Activated CD4-positive, alpha-beta T cell treated with anti-CD3 and anti-CD28 coated beads for 48 hours (primary cell): ENCODE results near the gene RHEBL1.
"Not testable (repeated sequence)": the region's sequence is repeated elsewhere in the genome, so short reads cannot be mapped to it uniquely, and the experiment has no call there.

Source experiments
- DNase-seq: peaks from one replicate; pipeline ENCODE4 v3.0.0-alpha.2; 2020

Gene RHEBL1

DNA sequence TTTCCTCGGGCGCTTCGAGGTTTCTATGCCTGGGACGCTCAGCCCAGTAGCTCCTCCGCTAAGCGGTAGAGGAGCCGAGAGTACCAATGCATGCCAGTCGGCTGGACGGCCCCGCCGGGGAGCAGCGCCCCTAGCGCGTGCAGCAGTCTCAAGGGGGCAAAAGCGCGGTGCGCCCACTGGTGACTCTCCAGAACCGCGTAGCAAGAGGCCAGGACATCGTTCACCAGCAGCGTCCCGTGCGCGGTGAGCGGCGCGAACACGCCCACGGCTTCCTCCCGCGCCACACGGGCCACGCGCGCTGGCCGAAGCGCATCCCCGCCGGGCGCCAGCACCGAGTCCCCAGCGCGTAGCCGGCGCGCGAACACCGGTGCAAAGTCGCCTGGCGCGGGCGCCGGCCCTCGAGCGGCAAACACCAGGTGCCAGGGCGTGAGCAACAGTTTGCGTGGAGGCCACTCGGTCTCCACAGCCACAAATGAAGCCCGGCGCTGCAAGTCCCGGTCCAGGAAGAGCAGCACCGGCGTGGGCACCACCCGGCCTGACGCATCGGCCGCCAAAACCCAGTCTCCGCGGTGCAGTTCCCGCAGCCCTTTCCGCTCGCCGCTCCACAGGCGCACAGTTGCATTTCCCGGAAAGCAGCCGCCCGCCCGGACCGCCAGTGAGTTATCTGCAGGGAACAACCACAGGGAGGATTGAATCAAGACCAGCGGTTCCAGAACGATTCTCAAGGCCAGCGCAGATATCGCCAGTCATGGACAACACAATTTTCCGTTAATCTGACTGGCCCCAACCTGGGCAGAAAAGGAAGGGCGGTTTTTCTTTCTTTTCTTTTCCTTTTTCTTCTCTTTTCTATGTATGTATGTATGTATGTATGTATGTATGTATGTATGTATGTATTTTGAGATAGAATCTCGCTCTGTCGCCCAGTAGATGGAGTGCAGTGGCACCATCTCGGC is 20.3 kb upstream of the RHEBL1 start:
- DNase-seq = peak; percentile 50

DNA sequence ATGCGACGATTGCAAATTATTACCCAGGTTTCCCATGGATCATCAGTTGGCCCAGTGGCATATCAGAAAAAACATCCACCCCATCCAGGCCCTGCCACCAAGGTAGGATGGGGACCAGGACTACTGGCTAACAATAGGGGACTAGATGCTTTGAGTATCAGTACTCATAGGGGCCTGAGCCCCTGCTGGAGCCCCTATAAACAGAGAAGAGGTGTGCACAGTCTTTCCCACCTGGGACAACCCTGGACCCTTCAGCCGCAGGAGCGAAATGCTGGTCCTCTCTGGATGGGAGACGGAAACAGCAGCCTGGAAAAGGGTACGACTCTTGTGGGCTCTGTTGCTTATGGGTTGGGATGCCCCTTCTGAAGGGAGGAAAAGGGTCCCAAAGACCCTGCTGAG is 19.2 kb upstream of the RHEBL1 start:
- DNase-seq = no peak

DNA sequence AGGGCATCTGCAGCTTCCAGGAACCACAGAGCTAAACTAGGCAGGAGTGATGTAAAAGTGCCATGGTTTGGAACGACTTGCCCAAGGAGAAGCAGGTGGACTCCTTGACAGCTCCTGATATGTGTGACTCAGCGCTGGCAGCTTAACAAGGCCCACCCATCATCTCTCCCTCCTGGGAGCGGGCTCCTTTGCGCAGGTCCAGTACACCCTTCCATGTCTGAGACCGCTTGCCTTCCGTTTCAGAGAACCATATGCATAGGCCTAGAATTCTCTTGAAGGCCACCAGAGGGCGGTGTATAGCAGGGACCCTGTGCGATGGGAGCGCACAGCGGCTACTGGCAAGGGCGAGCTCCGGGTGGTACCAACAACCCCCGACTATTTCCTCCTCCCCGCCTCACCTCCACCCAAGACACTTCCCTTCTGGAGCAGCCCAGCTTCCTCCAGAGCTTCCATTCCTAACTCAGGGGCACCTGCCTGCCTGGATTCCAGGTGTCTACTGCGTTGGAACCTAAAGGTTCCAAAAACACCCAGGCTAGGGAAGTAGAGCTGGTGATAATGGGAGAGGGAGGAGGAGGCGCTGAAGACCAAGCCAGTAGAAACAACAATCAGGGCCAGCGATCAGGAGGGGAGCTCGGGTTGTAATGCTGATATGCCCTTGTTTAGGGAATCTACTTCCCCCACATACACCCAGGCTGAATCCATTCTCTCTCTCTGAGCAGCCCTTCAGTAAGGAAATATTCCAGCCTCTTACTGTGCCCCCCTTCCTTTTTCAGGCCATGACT is 18.6 kb upstream of the RHEBL1 start:
- peak; percentile 78 for DNase-seq

DNA sequence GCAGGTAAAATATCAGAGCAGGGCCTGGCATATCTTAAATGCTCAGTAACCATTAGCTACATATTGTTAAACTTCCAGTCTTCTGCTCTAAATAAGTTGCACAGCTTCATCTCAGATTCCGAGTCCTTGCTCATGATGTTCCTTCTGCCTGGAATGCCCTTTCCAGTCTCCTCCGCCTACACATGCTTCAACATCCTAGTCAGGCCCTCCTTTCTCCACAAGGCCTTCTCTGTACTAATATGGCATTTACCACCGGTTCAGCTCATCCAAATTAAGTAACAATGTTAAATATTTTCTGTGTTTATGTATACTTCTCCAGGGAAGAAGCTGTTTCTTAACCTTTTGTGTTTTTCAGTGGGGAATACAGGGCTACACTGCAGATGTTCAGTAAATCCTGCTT is 16.3 kb upstream of the RHEBL1 start:
- DNase-seq = no peak

DNA sequence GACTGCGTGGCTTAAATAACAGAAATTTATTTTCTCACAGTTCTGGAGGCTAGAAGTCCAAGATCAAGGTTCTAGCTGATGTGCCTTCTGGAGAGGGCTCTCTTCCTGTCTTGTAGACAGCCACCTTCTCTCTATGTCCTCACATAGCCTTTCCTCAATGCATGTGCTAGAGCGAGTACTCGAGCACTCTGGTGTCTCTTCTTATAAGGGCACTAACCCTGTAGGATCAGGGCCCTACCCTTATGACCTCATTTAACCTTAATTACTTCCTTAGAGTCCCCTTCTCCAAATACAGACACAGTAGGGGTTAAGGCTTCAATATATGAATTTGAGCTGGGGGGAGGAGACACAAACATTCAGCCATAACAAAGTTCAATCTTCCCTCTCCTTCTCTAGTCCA is 14.7 kb upstream of the RHEBL1 start:
- no peak for DNase-seq

DNA sequence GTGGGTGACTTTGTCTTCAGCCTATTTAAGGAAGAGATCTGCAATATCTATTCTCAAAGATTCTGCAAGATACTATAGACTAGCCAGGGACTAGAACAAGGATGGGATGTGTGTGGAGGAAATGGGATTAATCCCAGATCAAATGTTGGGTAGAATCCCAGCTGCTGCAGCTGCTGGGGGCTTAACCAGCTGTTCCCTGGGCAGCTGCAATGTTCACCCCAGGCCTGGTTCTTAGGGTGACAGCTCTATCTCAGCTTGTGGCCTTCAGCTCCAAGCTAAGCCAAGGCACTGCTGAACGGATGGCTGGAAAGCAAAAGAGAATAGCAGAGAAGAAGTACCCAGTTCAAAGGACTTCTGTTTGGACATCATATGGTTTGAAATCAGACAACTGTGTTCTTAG is 10.0 kb upstream of the RHEBL1 start:
- no peak for DNase-seq

DNA sequence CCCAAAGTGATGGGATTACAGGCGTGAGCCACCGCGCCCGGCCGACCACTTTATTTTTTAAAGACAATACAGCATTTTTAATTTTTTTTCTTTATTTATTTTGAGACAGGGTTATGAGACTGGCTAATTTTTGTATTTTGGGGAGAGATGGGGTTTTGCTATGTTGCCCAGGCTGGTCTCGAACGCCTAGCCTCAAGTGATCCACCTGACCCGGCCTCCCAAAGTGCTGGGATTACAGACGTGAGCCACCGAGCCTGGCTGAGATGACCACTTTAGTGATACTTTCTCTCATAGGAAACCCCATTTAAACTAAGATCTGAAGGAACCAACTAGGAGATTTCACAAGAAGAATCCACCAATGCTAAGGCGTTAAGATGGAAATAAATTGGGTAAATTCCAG is 1.2 kb upstream of the RHEBL1 start:
- DNase-seq = no peak

DNA sequence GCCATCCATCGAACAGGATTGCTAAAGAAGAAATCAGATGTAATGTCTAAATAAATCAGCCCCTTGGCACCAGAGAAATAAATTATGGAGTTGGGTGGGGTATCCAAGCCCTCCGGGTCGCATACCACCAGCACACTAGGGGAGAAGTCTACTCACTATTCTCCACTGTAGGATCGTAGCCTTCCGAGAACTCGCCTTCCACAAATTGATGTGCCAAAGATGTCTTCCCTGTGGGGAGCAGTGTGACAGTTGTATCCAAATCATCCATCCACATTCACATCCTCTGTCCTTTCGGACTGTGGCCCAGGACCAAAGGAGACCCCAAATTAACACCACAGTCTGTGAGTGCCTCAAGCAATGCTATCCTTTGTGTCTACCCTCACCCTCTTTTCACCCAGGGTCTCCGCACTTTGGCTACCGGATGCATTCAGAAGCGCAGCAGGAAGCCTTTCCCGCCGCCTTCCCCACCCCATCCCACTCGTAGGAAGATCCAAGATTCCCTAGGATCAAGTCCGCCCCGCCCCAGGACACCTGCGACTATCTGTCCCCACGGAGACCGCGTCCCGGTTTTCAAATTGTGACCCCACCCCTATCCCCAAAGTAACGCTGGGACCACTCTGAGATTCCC is 786 bp downstream of the RHEBL1 start:
- DNase-seq = no peak

DNA sequence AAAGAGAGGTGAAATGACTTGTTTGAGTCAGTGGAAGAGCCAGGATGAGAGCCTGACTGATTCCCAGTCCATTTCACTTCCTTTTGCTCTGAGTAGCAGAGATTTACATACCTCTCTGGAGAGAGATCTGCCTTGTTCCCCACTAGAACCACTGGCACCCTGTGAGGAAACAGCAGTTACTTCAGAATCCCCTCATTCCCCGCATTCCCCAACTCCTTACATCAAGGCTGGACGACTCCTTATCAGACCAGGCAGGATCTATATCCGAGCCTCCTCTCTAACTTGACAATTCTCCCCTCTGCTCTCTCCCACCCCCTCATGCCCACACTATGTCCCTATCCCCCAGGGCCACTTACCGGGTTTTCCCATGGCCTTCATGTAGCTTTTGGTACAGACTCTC is 3.7 kb downstream of the RHEBL1 start:
- DNase-seq = no peak

DNA sequence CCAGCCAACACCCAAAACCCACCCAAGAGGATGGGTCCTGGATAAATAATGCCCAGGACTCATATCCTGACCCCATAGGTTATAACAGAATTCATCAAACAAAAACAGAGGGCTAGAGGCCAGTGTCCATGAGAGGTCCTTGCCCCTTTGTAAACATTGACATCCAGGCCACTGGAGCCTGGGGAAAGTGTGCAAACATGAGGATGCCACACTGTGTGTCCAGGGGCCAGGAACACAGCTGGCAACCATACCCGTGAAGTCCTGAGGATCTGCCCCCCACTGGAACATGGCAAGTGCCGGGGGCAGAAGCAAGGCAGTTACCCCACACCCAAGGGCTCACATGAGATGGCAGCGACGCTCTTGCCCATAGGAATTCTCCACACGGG is 5.0 kb downstream of the RHEBL1 start:
- no peak for DNase-seq

DNA sequence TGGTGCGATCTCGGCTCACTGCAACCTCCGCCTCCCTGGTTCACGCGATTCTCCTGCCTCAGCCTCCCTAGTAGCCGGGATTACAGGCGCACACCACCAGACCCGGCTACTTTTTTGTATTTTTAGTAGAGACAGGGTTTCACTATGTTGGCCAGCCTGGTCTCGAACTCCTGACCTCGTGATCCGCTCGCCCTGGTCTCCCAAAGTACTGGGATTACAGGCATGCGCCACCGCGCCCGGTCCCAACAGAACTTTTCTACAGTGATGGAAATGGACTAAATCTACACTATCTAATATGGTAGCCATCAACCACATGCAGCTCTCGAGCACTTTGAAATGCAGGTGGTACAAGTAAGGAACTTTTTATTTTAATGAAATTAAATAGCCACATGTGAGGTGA is 7.9 kb downstream of the RHEBL1 start:
- DNase-seq = not testable (repeated sequence)

DNA sequence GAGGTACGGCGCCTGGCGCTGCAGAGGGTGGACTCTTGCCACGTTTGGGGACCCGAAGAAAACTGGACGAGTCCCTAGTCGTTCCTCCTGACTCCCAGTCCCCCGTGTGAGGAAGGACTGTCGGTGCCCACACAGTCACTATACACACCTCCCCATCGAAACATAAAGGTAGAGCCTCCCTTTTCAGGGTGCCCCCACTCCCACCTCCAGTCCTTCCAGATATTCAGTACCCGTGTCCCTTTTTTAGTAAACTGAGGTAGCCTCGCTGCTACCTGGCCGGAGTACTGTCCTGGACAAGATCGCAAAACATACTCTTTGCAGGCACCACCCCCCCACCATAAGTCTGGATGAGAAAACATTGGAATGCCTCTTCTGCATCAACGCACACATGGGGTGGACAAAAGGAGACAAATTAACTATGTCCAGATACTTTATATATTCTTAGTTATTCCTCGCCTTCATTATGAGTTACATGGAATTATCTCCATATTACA is 8.6 kb downstream of the RHEBL1 start:
- DNase-seq = no peak

DNA sequence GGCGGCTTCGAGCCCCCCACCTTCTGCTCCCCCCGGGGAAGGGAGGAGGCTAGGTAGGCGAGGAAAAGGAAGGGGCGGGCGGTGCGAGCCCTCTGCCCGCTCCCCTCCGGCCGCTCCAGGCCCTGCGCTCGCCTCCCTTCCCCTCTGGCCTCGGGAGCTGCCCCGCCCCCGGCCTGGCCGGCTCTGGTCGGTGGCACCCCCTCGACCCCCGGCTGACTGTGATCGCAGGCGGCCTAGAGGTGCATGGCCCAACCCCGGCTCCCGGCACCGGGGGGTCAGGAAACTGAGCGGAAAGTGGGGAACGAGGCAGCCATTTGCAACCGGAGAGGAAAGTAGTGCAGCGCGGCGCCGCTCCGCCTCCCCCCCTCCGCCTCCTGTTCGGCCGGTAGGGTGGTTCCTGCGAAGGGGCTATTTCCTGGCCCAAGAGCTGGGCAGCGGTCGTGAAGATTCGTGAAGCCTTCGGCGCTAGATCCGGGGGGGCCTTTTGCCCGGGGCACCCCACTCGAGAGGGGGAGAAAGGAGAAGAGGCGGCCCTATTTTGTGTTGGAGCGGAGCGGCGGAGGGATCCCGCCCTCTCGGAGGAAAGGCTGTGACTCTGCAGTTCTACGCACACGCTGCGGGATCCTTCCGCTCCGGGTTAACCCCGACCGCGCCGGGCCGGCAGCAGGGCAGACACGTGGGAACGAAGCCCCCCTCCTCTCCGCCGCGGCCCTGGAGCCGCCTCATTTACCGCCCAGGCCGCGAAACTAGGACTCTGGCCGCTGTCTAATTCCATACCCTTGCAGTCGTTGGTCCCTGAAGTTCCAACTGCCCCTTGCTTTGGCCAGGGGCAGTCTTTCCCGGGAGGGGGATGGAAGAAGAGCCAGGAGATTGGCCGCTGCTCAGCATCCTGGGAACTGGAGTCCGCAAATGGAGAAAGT is 9.3 kb downstream of the RHEBL1 start, which contains the start of gene KMT2D:
KMT2D (minus strand) TSS at position 558 of the 920 bp plus-strand sequence. CDS start 5,470 bp downstream, outside the sequence.
- peak; percentile 94 for DNase-seq

DNA sequence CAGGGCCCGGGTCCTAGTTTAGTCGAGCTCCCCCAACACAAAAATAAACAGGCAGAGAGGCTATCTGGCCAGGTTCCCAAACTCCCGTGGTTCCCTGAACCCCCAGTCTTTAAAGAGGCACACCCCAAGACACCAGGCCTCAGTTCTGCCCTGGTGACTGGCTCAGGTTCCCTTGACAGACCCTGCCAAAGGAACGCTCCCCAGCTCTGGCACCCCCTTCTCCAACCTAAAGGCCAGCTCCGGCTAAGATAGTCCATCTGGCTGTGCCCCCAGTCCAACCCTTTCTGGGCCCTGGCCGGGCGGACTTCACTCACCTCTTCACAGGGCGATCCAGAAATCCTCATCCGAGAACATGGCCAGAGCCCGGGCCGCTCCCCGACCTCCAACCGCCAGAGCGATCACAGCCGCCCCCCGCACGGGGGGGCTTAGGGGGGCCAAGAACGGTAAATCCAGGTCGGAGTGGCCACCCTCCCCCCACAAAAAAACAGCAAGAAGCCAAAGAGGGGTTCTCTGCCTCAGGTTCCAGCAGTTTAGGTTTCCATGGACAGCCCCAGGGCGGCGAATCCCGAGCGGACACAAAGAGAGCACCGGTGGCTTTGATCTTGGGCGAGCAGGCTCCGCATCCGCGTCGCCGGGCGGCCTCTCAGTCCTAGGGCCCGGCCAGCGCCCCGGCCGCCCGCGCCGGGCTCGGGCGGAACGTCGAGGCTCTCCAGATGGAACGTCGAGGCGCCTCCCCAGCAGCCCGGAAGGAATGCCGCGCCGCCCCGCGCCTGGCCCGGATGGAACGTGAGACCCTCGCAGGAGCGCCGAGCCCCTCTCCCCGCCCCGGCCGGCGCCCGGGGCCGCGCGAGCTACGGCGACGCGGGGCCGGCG is 10.2 kb downstream of the RHEBL1 start:
- peak; percentile 36 for DNase-seq

DNA sequence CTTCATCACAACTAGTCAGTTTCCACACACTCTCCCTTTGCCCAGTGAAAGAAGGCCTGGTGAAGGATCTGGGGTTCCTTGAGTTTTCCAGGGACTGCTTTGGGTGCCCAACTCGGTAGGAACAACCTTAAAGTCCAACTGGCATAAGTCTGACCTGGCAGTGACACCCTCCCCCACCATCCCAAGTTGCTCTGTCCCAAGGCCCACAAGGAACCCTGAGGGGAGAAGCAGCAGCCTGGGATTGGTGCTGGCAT is 10.8 kb downstream of the RHEBL1 start:
- no peak for DNase-seq

DNA sequence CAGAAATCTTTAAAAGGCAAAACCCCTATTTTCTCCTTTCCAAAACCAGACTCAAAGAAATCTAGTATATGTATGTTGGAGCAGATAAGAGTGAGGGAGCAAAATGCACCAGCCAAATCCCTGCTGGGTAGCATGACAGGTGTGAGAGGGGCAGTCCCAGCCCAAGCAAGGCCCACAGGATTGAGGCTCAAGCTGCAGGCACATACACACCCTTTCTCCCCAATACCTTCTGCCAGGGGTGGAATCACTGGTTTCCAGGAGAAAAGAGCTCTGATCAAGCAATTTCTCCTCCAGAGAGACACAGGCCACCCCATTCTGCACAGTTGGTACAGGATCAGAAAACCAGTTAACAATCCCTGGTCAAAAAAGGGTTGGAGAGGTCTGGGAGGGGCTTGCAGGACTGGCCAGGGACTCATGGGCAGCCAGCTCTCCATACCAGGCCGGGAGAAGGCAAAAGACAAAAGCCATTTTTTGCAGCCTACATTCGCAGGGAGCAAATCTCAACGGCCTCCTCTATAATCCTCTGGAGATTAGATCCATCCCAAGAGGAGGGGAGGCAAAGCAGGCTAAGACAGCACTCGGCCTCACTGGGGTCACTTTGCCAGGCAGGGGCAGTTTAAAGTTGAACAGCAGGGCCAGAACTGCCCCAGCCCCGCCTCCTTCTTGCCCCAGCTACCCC is 11.3 kb downstream of the RHEBL1 start:
- no peak for DNase-seq

DNA sequence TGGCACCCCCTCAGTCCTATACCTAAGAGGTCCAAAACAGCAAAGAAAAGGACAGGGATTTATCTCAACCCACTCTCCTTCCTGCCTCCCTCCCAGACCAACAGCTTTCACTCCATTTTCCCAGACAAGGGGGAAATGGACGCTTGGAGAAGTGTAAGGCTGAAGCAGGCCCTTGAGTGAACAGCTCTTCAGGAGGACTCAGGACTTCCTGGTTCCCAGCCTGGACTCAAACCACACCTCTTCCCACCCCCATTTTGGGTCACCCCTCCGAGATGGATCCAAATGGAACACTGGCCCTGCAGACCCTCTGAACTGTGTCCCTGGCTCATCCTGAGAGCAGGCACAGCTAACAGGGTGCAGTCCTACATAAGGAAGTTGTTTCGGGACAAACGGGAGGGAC is 11.9 kb downstream of the RHEBL1 start:
- no peak for DNase-seq

DNA sequence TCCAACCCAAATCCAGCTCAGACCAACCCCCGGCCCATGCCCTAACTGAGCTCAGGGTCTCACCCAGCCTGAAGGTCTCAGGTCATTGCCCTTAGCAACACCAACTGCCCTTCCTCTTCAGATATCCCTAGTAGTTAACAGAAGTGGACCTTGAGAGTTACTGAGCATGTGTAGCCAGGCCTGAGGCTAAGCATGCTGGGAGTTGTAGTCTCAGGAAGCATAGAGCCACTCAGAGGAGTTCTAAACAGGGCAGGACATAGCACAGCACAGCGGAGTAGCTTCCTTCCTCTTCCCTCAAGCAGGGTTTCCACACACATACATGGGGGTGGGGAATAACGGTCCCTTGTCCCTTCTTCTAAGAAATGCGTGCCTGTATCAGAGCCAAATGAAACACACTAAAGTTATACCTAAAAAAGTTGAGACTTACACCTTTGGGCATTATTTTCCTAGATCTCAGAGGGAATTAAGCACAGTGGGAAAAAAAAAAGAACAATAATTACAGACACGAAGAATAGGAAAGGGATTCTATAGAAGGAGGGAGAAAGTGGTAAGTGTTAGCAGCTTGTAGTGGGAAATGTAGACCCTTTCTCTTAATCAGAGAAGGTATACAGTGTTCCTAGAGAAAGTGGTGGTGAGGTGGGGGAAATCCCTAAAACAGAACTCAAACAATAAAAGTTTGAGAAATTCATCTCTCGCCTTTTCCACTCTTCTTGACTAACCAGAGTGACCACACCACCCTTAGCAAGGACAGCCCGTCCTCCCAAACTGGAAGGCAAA is 13.6 kb downstream of the RHEBL1 start:
- peak; percentile 65 for DNase-seq

DNA sequence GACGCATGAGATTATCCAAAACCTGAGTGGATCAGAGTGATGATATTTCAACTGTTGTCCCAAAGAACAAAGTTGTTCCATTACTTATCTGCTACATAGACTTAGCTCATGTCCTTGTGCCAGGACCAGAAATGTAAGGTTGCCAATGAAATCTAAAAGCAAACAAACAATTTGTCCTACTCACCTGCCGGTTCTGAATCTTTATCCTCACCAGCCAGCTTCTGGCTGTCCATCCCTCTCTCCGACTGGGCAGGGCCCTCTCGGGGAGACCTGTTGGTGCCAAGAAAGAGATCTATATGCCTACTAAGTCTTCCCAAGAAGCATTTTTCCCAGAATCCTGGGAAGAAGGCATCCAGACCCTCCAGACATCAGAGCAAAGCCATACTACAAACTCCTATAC is 14.7 kb downstream of the RHEBL1 start:
- no peak for DNase-seq

DNA sequence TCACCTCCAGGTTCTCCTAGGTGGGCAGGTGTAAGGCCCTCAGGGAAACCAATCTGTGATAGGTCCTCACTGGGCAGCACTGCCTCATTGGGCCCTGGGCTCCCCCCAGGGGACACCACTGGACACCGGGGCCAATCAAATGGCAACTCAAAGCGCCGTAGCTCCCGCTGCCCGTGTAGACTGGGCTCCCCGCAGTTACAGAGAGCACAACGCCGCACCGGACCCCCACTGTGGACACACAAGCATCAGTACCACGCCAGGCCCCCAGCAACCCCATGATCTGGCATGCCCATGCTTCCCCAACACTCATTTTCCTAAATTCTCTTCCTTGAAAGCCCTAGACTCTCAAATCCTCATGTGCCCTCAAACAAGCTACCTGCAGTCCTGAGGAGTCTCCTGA is 15.3 kb downstream of the RHEBL1 start:
- DNase-seq = no peak
